Islet of Langerhans (tissue), 1 donor: ENCODE measurements around the gene C11orf91.
A peak's percentile ranks its signal among the peaks of the same experiment; 100 is the strongest.
"Not testable (repeated sequence)": the region's sequence is repeated elsewhere in the genome, so short reads cannot be mapped to it uniquely, and the experiment has no call there.

Experiments used
- FAIRE-seq: peaks from one replicate; lab custom pipeline; 2011; peaks lifted over from hg19 to GRCh38; lab: Jason Lieb, UNC

The C11orf91 gene

DNA sequence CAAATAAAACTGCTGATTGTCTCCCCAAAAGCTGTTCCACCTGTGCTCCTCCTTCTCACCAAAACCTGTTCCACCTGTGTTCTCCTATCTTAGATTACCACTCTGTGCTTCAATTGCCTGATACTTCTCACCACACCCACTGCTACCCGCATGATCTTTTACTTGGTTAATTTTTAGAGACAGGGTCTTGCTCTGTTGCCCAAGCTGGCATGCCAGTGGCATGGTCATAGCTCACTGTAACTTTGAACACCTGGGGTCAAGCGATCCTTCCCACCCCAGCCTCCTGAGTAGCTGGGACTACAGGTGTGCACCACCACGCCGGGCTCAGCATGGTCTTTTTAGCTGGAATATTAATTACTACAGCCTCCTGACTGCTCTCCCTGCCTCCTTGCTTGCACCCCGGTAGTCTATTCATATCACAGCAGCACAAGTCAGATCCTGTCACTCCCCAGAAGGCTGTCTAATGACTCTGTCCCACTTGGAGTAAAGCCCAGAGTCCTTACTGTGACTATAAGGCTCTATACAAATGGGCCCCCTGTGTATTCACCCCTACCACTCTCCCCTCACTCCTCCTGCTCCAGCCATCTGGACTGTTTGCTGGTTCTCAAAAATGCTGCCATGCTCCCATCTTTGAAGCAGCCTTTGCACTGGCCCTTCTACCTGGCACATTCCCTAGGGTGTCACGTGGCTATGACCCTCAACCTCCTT is 3.5 kb downstream of the C11orf91 start:
- no peak for FAIRE-seq

GRCh38 chr11:33696411-33696810 is 4.2 kb downstream of the C11orf91 start:
- no peak for FAIRE-seq

GRCh38 chr11:33695051-33695566 is 5.5 kb downstream of the C11orf91 start:
- no peak for FAIRE-seq

DNA sequence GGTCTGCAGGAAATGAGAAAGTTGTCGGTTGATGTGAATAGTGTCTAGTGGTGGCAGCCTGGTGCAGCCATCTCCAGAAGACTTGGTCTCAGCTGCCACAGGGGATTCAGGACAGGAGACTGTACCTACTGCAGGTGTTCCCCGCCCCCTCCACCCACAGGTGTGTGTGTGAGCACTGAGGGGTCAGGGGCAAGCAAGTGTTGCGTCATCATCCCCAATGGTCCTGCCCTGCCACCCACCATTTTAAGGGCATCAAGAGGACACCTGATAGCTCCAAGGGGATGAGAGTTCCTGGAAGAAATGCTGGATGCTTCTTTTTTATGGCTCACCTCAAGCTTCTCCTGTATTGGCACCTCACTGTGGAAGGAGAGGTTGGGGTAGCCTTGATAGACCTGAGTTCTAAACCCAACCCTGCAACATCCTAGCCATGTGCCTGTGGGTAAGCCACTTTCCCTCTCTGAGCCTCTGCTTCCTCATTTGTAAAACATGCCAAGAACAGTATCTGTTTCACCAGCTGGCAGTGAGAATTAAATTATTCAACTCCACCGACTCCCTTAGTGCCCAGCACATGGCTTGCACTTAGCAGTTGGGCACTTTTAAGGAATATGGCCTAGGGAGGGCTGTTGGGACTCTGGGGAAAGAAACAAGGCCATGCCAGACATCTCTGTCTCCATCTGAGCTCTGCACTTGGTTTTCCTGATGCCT is 6.1 kb downstream of the C11orf91 start:
- no peak for FAIRE-seq

GRCh38 chr11:33692541-33692940 is 8.1 kb downstream of the C11orf91 start:
- FAIRE-seq, result no peak

DNA sequence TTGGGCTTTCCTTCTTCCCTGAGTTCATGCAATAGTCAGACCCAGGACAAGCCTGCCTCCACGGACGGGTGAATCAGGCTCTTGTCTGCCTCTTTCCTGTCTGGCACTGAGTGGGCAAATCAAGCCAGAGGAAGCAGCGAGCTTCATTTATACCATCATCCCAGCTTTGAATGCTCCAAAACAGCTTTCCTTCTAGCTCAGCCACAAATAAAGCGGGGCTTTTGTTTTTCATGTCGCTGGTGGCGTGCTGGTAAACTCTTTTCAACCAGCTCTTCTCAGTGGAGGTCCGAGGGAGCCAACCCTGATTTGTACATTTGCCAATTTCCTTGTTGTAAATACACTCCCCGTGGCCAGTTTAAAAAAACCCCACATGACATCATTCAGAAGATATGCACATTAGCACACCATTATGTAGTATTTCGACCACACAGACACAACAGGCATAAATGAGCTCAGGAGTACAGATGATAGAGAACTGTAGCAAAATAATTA is 8.6 kb downstream of the C11orf91 start:
- FAIRE-seq, result peak; percentile 60

- FAIRE-seq, result no peak
These were observed 9.4 kb downstream of the C11orf91 start for GRCh38 chr11:33691066-33691864.

DNA sequence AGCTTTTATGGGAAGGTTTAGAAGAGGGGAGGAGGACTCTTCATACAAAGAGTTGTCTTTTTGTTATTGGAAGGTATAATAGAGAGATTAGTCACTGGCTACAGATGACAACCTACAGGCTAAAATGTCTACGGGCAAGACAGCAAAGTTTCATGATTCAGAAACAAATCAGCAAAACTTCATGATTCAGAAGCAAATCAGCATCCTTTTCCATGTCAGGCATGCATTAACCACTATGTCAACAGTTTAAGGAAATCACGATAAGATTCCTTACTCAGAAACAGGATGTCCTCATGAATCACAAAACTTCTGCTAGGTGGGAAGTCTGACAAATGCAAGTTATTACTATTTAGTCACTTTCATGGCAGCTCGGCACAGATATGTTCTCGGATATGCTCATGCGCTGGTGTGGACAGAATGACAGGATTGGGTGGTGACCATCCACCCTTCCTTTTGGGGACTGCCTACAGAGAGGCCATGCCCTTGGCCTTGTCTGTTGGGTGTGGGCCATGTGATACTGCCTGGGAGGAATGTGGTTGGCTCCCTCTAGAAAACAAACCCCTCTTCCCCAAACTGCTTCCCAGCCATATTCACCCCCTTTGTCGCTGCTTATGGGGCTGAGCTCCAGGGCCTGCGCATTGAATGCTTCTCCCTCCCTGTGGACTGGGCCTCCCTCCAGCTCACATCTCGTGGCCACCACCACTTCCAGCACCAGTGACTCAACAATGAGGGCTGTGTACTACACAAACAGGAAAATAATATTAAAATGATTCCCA is 10.1 kb downstream of the C11orf91 start:
- FAIRE-seq, result peak; percentile 77

GRCh38 chr11:33689501-33689900 is 11.1 kb downstream of the C11orf91 start:
- no peak for FAIRE-seq

GRCh38 chr11:33689085-33689484 is 11.5 kb downstream of the C11orf91 start:
- no peak for FAIRE-seq

- FAIRE-seq, result no peak
These were observed 12.7 kb downstream of the C11orf91 start for GRCh38 chr11:33687733-33688479.

GRCh38 chr11:33685082-33685481 is 15.5 kb downstream of the C11orf91 start:
- no peak for FAIRE-seq

DNA sequence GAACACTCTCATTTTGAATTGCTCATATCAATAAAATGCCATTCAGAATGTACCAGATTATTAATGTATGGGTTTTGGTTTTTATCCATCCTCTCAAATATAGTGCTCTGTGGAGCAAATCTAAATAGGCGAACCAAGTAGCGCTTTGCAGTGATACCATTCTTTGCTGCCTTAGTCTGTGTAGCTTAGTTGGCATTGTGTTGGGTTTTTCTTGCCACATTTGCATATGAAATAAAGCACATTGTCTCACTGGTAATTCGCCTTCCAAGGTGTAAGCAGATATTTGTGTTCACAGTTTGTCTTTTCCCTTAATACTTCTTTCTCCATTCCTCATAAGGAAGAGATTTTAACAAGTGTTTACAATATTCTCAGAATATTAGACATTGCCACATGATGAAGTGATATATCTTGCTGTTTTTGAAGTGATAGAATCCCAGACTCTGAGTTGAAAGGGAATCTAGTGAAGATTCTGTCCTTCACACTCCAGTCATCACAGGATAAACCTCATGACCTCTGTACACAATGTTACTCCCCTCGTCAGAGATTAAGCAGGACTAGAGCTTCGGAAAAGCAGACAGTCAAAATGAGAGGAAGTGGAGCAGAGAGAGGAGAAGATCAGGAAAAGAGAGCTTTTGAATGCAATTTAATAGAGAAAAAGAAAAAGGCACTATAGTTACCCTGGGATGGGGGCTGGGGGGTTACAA is 16.5 kb downstream of the C11orf91 start:
- FAIRE-seq, result no peak

- FAIRE-seq, result no peak
These were observed 18.2 kb downstream of the C11orf91 start for GRCh38 chr11:33682446-33682845.

GRCh38 chr11:33682019-33682418 is 18.6 kb downstream of the C11orf91 start:
- no peak for FAIRE-seq

DNA sequence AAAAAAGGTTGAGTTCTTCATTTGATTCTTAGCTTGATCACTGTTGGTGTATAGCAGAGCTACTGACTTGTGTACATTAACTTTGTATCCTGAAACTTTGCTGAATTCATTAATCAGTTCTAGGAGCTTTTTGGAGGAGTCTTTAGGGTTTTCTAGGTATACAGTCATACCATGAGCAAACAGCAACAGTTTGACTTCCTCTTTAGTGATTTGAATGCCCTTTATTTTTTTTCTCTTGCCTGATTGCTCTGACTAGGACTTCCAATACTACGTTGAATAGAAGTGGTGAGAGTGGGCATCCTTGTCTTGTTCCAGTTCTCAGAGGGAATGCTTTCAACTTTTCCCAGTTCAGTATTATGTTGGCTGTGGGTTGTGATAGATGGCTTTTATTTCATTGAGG is 22.0 kb downstream of the C11orf91 start:
- FAIRE-seq, result not testable (repeated sequence)

GRCh38 chr11:33674035-33674814 is 26.4 kb downstream of the C11orf91 start:
- no peak for FAIRE-seq

GRCh38 chr11:33672273-33672672 is 28.4 kb downstream of the C11orf91 start:
- no peak for FAIRE-seq

GRCh38 chr11:33670250-33671011 is 30.2 kb downstream of the C11orf91 start:
- no peak for FAIRE-seq
